Smooth muscle cell (in vitro differentiated cells): Measurements from ENCODE around the gene RCBTB1. TPM values are rescaled to one million over a fixed set of nuclear protein-coding genes. Genes with fewer than 3 reads are reported as not detected.

Experiments used
- DNase-seq: peaks from one replicate; lab custom pipeline; 2025; ENCODE audit not compliant: unreplicated experiment; lab: John Stamatoyannopoulos, UW
- H2AFZ ChIP-seq: fragments of 200-600 bp; sonication (generic); 2 replicates; pipeline ENCODE4 v1.6.0; 2016; ENCODE audit warnings: antibody characterized with exemption, low read depth, mild to moderate bottlenecking
- H3F3A ChIP-seq: fragments of 200-600 bp; sonication (generic); 2 replicates; pipeline ENCODE4 v1.6.0; 2017; ENCODE audit warnings: antibody characterized with exemption, low read depth
- H3K27ac ChIP-seq: fragments of 200-600 bp; sonication (generic); 2 replicates; pipeline ENCODE4 v1.5.1; 2016; ENCODE audit warnings: low read depth, mild to moderate bottlenecking
- H3K27me3 ChIP-seq: fragments of 200-600 bp; sonication (generic); 2 replicates; pipeline ENCODE4 v1.6.1; 2016; ENCODE audit warnings: low read depth, mild to moderate bottlenecking
- H3K36me3 ChIP-seq: fragments of 200-600 bp; sonication (generic); 2 replicates; pipeline ENCODE4 v1.5.1; 2016; ENCODE audit warnings: low read depth
- H3K4me1 ChIP-seq: fragments of 200-600 bp; sonication (generic); 2 replicates; pipeline ENCODE4 v1.5.1; 2016; ENCODE audit warnings: low read depth
- H3K4me2 ChIP-seq: fragments of 200-600 bp; sonication (generic); 2 replicates; pipeline ENCODE4 v1.6.0; 2016; ENCODE audit warnings: mild to moderate bottlenecking
- H3K4me3 ChIP-seq: fragments of 200-600 bp; sonication (generic); 2 replicates; pipeline ENCODE4 v1.5.1; 2016; ENCODE audit warnings: mild to moderate bottlenecking
- H3K79me2 ChIP-seq: fragments of 200-600 bp; sonication (generic); 2 replicates; pipeline ENCODE4 v1.6.0; 2016; ENCODE audit warnings: low read depth, mild to moderate bottlenecking
- H3K9ac ChIP-seq: fragments of 200-600 bp; sonication (generic); 2 replicates; pipeline ENCODE4 v1.6.0; 2016; ENCODE audit warnings: low read depth
- H3K9me3 ChIP-seq: fragments of 200-600 bp; sonication (generic); replicated peaks from 2 replicates; pipeline ENCODE4 v1.5.1; 2016; ENCODE audit warnings: low read depth
- H4K20me1 ChIP-seq: fragments of 200-600 bp; sonication (generic); 2 replicates; pipeline ENCODE4 v1.6.0; 2016; ENCODE audit warnings: low read depth
- CTCF ChIP-seq: fragments of 200-600 bp; sonication (generic); IDR thresholded peaks from 2 replicates; pipeline ENCODE4 v1.5.1; 2017; ENCODE audit warnings: borderline replicate concordance, mild to moderate bottlenecking, antibody characterized with exemption; ENCODE audit not compliant: insufficient read depth, poor library complexity, severe bottlenecking
- WGBS: methylation state at CpG from one replicate; pipeline ENCODE4 v1.1.7; 2016; ENCODE audit warnings: low lambda C conversion rate; 5-methylcytosine and 5-hydroxymethylcytosine counted together
- polyA plus RNA-seq: library from polyadenylated mRNA; unstranded; fragments of >200 nt; fragmentation: Nextera tagmentation; extraction: Ambion mirVana; gene quantifications from 2 replicates; pipeline ENCODE4 v1.2.1, GENCODE V29; 2016
- total RNA-seq: library from RNA; depleted of rRNA; stranded (reverse); fragments of >200 nt; gene quantifications from 2 replicates; pipeline ENCODE4 v1.2.3, GENCODE V29; 2014

Gene RCBTB1
- total and polyA plus RNA-seq, 2 experiments from 2014 or later = 10.7 to 26.8 TPM

GRCh38 chr13:49528161-49528560 lies 57.2 kb downstream of the RCBTB1 start:
- Histone ChIP-seq H3K9ac (no peak overlapping the region), H3F3A (no peaks in the 10 kb centered on the region), H4K20me1 (no peaks in the 10 kb centered on the region), H3K79me2 (no peaks in the 10 kb centered on the region), H3K4me2 (no peak overlapping the region), H3K4me1 (no peaks in the 10 kb centered on the region), H2AFZ (no peak overlapping the region), H3K27me3 (no peaks in the 10 kb centered on the region), H3K27ac (no peak overlapping the region), H3K36me3 (no peaks in the 10 kb centered on the region), H3K4me3 (no peak overlapping the region), H3K9me3 (no peaks in the 10 kb centered on the region)
- 100% methylated on average over 1 of the region's 1 CpG for WGBS
- no peak for DNase-seq
- no peak for TF ChIP-seq CTCF

GRCh38 chr13:49527123-49527522 lies 58.2 kb downstream of the RCBTB1 start:
- Histone ChIP-seq H2AFZ (no peak overlapping the region), H3K27ac (no peak overlapping the region), H3K4me2 (no peak overlapping the region), H3K9ac (no peak overlapping the region), H3F3A (no peaks in the 10 kb centered on the region), H3K36me3 (no peaks in the 10 kb centered on the region), H3K9me3 (no peaks in the 10 kb centered on the region), H3K79me2 (no peaks in the 10 kb centered on the region), H4K20me1 (no peaks in the 10 kb centered on the region), H3K4me1 (no peaks in the 10 kb centered on the region), H3K27me3 (no peaks in the 10 kb centered on the region), H3K4me3 (no peak overlapping the region)
- no peak for TF ChIP-seq CTCF
- DNase-seq = no peak
- 92% methylated on average over 2 of the region's 2 CpGs for WGBS

- H3K27ac ChIP-seq = no peak overlapping the region
- H3F3A ChIP-seq = no peaks in the 10 kb centered on the region
- no peak overlapping the region for H3K4me2 ChIP-seq
- no peak overlapping the region for H2AFZ ChIP-seq
- H3K27me3 ChIP-seq = no peaks in the 10 kb centered on the region
- H3K4me1 ChIP-seq = no peaks in the 10 kb centered on the region
- 89% methylated on average over 5 of the region's 5 CpGs for whole genome bisulfite sequencing
- no peaks in the 10 kb centered on the region for H4K20me1 ChIP-seq
- no peak overlapping the region for H3K9ac ChIP-seq
- TF ChIP-seq CTCF = no peak
- H3K9me3 ChIP-seq = no peaks in the 10 kb centered on the region
- DNase-seq = no peak
- H3K4me3 ChIP-seq = no peak overlapping the region
- H3K36me3 ChIP-seq = no peaks in the 10 kb centered on the region
- H3K79me2 ChIP-seq = no peaks in the 10 kb centered on the region
Observed at GRCh38 chr13:49524740-49525501, 60.4 kb downstream of the RCBTB1 start.

- no peak for DNase-seq
- Histone ChIP-seq H3K27me3 (no peaks in the 10 kb centered on the region), H2AFZ (no peak overlapping the region), H3K4me3 (no peak overlapping the region), H3K4me1 (no peaks in the 10 kb centered on the region), H3K27ac (no peak overlapping the region), H3K9ac (no peak overlapping the region), H3K79me2 (no peaks in the 10 kb centered on the region), H3F3A (no peaks in the 10 kb centered on the region), H3K9me3 (no peaks in the 10 kb centered on the region), H4K20me1 (no peaks in the 10 kb centered on the region), H3K36me3 (no peaks in the 10 kb centered on the region), H3K4me2 (no peak overlapping the region)
- no peak for TF ChIP-seq CTCF
- WGBS = 87% methylated on average over 4 of the region's 4 CpGs
Observed at GRCh38 chr13:49521224-49521623, 64.1 kb downstream of the RCBTB1 start.
